GM18858 (cell line): ENCODE results near the gene SBK3.
"Not testable (repeated sequence)": the region's sequence is repeated elsewhere in the genome, so short reads cannot be mapped to it uniquely, and the experiment has no call there.

Source experiments
- ATAC-seq: cut with Tn5 transposase; IDR thresholded peaks from one replicate; pipeline ENCODE4 v1.9.1; 2021; ENCODE audit not compliant: unreplicated experiment

SBK3 gene

DNA sequence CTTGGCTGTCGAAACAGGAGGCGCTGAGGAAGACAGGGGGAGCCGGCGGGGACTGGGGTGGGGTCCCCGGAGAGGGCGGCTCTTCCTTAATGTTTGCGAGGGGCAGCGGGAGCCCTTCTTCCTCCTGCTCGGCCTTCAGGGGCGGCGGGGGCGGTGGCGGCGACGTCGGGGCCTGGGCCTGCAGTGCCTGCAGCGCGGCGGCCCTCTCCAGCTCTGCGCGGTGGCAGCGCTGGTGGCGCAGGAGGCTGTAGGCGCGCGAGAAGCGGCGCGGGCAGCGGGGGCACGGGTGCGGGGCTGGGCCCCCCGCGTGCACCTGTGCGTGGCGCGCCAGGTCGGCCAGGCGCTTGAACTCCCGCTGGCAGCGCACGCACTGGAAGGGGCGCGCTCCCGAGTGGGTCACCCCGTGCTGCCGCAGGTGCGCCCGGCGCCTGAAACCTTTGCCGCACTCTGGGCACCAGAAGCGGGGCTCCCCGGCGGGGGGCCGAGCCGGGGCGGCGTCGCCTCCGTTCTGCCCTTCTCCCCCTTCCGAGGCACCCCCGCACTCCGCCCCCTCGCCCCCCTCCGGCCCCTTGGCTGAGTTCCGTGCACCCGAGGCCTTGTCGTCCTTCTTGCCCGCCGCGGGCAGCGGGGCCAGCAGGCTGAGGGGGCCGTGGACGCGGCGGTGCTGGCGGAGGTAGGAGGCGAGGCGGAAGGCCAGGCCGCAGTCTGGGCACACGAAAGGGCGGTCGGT lies 32.9 kb upstream of the SBK3 start:
- ATAC-seq, result no peak

GRCh38 chr19:55576746-55577145 lies 31.4 kb upstream of the SBK3 start:
- no peak for ATAC-seq

DNA sequence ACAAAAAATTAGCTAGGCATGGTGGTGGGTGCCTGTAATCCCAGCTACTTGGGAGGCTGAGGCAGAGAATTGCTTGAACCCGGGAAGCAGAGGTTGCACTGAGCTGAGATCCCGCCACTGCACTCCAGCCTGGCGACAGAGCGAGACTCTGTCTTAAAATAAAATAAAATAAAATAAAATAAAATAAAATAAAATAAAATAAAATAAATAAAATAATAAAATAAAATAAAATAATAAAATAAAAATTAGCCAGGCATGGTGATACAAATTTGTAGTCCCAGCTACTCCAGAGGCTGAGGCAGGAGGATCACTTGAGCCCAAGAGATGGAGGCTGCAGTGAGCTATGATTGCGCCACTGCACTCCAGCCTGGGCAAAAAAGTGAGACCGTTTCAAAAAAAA lies 28.6 kb upstream of the SBK3 start:
- not testable (repeated sequence) for ATAC-seq

- ATAC-seq, result not testable (repeated sequence)
Measured at GRCh38 chr19:55569477-55569876, 24.1 kb upstream of the SBK3 start.

DNA sequence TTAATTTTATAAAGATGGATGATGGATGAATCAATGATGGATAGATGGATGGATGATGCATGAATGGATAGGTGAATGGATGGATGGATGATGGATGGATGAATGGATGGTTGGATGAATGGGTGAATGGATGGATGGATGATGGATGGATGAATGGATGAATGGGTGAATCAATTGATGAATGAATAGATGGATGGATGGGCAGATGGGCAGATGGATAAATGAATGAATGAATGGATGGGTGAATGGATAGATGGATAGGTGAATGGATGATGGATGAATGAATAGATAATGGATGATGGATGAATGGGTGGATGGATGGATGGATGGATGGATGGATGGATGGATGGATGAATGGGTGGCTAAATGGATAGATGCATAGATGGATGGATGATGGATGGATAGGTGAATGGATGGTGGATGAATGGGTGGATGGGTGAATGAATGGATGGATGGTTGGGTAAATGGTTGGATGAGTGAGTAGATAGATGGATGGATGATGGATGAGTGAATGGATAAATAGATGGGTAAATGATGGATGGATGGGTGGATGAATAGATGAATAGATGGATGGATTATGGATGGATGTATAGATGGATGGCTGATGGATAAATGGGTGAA lies 22.5 kb upstream of the SBK3 start:
- no peak for ATAC-seq

- no peak for ATAC-seq
Measured at GRCh38 chr19:55566823-55567222, 21.5 kb upstream of the SBK3 start.

DNA sequence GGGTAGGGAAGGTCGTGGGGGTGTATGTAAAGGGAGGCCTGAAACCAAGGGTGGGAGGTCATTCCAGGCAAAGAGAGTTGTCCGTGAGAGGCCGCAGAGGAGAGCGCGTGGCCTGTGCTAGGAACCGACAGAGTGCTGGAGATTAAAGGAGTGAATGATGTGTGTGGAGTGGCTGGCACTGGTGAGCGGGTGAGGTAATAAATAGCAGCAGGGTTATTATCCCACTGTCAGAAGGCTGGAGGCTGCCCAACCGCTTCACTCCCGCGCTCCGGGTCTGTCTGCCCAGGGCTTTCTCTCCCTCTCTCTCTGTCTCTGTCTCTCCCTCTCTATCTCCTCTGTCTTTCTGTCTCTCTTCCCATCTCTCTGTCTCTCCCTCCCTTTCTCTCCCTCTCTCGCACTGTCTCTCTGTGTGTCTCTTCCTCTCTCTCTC lies 17.9 kb upstream of the SBK3 start:
- no peak for ATAC-seq

DNA sequence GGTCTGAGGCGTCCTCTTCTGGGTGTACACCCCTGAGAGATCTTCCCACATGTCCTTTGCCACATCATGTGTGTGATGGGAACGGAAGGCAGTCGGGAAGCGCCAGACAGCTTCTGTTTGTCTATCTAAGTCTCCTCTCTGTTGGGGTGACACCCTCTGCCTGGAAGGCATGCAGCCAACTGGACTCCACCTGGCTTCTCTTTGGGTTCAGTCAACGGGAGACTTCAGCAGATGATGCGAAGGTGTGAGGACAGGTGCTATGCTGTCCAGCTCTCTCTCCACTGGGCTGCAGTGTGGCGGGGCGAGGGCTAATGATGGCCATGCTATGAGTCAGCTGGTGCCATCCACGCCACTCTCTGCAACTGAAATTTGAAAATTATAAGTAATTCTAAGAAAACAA lies 14.3 kb upstream of the SBK3 start:
- no peak for ATAC-seq

DNA sequence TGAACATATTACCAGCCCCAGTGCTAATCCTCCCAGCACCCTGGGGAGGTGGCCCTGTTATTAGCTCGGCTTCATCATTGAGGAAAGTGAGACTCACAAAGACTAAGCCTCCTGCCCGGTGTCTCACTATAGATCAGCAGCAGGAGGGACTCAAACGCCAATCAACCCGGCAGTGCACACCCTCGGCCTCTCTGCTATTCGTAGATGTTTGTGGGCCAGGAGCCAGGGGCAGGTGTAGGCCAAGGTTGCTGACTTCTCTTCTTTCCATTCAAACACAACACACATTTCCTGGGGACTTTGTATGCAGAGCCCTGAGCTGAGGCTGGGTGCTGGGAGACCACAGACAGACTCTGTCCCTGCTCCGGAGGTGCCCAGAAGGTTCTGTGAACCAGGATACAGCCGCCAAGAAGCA lies 9.4 kb upstream of the SBK3 start:
- no peak for ATAC-seq

DNA sequence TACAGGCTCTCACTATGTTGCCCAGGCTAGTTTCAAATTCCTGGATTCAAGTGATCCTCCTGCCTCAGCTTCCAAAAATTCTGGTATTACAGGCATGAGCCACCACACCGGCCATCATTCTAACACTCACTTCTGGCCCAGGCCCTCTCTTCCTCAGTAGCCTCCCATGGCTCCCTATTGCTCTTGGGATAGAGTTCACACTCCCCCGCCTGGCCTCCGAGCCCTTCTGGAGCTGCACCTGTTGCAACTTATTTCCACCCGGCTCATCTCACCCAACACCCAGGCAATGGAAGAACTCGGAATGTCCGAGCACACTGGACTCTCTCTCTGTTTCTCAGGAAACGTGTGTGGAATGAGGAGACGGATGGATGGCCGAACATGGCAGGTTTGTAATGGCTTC lies 9.0 kb upstream of the SBK3 start:
- ATAC-seq, result no peak

DNA sequence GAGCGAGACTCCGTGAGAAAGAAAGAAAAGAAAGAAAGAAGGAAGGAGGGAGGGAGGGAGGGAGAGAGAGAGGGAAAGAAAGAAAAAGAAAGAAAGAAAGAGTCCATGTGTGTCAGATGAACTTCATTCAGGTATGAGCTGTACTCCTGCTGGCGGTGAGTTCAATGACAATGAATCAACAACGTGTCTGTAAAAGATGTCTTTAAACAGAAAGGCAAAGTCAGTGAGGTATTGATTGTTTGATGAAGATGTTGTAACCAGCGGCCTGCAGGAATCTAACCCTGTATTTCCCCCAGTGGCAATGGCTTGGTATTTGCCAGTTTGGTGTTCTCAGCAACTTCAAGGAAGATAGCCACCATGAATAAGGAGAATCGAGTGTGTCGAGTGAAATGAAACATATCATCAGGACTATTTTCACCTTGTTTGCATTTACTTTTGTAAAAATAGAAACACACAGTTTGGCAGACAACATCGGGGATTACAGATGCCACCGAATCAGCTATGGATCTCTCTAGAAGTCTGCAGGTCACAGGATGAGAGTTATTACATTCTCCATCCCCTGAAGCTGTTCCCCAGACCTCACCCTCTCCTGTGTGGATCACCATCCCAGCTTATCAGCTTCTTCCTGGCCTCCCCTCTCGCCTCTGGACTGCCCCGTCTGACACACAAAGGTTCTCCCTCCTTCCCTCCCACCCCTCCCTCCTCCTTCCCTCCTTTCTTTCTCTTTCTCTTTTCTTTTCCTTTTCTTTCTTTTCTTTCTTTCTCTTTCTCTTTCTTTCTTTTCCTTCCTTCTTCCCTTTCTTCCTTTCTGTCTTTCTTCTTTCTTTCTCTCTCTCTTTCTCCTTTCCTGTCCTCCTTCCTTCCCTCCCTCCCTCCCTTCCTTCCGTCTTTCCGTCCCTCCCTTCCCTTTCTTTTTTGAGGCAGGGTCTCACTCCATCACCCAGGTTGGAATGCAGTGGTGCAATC lies 8.2 kb upstream of the SBK3 start:
- ATAC-seq, result no peak

- ATAC-seq, result no peak
Measured at GRCh38 chr19:55552620-55553019, 7.3 kb upstream of the SBK3 start.

DNA sequence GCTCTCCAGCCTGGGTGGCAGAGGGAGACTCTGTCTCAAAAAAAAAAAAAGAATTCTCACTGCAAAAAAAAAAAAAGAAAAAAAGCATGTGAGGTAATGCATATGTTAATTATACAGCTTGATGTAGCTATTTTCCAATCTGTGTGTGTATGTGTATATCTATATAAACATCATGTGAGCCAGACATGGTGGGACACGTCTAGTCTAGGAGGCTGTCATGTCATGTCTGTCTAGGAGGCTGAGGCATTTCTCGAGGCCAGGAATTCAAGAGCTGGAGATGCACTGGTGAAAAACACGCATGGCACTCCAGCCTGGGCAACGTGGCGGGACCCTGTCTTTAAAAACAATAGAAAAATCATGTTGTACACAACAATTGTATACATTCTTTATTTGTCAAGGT lies 6.9 kb upstream of the SBK3 start:
- no peak for ATAC-seq

- no peak for ATAC-seq
Measured at GRCh38 chr19:55550321-55550650, 4.9 kb upstream of the SBK3 start.

GRCh38 chr19:55549500-55550320 lies 4.4 kb upstream of the SBK3 start:
- no peak for ATAC-seq

DNA sequence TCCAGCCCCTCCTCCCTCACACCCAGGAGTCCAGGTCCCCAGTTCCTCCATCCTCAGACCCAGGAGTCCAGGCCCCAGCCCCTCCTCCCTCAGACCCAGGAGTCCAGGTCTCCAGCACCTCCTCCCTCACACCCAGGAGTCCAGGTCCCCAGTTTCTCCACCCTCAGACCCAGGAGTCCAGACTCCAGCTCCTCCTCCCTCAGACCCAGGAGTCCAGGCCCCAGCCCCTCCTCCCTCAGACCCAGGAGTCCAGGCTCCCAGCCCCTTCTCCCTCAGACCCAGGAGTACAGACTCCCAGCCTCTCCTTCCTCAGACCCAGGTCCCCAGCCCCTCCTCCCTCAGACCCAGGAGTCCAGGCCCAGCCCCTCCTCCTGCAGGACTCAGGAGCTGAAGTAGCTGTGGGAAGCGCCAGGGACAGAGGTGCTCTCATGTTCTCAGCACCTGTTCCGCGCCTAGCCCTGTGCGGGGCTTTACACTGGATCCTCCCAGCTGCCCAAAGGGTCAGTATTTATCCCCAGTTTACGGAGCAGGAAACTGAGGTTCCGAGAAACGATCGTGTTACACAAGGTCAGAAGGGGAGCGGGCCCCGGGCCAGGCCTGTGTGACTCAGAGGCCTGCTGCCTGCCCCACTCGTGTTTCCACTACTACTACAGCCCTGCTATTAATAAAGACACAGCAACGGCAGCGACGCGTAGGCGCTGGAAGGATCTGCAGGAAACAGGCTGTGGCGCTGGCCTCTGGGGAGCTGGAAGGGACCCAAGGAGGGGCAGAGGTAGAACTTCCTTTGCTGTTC lies 1.7 kb upstream of the SBK3 start:
- no peak for ATAC-seq

GRCh38 chr19:55546011-55546410 lies 668 bp upstream of the SBK3 start:
- ATAC-seq, result no peak

GRCh38 chr19:55544776-55545439 lies 435 bp downstream of the SBK3 start:
- no peak for ATAC-seq

- no peak for ATAC-seq
Measured at GRCh38 chr19:55544014-55544413, 1.3 kb downstream of the SBK3 start.

- no peak for ATAC-seq
Measured at GRCh38 chr19:55543567-55543966, 1.8 kb downstream of the SBK3 start.
